ENCODE measurements around the gene NXNL1.

- TF ChIP-seq EZH2 (IDR thresholded peaks at IDR 0.05; ENCODE audit: low read length, missing control alignments) = no peak
- no peak for TF ChIP-seq CTCF (conservative IDR thresholded peaks at IDR 0.05 in 1 of 2, IDR thresholded peaks at IDR 0.05 in 1 of 2; ENCODE audit: low read depth in 1 of 2, low read length in 2 of 2)
These were observed 28.8 kb upstream of the NXNL1 start for GRCh38 chr19:17489392-17490030.

All from fibroblast of lung (primary cell).